Activated CD8-positive, alpha-beta memory T cell treated with anti-CD3 and anti-CD28 coated beads for 4 hours (primary cell): ENCODE measurements around the gene KLK10.

Source experiments
- DNase-seq, 2 donors: peaks; one replicate each; pipeline ENCODE4 v3.0.0-alpha.2; 2020; ENCODE audit warnings: low read depth in 2 of 2

Gene KLK10

DNA sequence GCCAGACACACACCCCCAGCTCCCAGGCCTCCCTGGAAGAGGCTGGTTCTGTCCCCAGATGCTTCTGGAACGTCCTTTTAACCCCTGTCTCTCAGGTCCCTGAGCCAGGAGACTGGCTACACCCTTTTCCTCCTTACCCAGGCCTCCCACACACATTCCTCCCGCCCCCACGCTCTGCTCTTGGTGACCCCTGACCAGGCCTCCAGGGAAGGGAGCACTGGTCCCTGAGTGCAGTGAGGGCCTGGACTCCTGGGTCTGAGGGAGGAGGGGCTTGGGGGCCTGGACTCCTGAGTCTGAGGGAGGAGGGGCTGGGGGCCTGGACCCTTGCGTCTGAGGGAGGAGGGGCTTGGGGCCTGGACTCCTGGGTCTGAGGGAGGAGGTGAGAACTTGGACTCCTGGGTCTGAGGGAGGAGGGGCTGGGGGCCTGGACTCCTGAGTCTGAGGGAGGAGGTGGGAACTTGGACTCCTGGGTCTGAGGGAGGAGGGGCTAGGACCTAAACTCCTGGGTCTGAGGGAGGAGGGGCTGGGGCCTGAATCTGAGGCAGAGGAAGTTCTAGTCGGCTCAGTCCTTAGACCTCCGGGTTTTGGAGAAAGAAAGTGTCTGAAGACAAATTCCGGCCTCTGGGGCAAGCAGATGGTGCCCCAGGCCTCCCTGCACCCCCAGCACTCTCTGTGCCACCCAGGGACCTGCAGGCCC, 50.6 kb downstream of the KLK10 start:
- DNase-seq: no peak

DNA sequence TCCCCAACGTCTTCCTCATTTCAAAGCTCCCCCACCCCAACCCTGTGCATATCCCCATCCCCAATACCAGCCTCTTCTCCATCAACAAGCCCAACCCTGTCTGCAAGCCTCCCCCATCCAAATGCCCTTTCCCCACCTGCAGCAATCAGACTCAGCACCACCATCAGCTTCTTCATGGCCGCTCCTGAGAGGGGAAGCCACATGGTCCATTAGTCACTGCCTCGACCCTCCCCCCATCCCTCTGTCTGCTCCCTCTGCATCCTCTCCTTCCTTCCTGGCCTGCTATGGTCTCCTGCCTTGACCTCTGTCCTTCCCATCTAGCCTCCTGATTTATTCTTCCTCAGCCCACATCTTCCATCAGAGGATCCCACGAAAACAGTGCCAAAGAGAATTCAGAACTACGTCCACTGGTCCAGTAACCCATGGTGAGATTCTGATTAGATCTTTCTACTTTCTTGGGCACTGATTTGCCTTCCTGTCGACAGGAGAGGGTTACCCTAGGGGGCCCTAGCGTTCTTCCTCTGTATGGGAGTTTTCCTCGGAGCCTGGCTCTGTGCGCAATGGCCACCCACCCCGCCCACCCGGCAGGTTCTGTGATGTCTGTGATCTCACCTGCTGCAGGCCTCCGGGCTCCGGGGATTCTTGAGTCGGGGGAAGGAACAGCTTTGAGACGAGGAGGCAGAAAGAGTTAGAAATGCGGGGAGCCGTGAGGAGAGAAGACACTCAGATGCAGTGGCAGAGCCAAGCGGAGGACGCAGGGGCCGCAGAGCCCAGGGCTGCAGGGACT, 51.4 kb downstream of the KLK10 start:
- no peak for DNase-seq

DNA sequence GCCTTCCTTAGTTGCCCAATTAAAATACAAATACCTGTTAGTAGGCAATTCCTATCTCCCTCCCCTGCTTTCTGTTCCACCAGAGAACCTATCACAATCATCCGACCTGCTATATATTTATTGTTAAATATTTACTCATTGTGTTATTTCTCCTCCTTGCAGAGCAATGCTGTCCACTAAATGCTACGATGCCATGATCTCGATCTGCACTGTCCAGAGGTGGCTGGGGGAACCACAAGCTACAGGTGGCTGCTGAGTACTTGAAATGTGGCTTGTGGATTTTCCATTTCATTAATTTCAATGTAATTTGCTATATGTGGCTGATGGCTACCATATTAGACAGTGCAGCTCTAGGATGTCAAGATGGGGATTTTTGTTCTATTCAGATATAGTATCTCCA, 55.2 kb downstream of the KLK10 start:
- DNase-seq: no peak

DNA sequence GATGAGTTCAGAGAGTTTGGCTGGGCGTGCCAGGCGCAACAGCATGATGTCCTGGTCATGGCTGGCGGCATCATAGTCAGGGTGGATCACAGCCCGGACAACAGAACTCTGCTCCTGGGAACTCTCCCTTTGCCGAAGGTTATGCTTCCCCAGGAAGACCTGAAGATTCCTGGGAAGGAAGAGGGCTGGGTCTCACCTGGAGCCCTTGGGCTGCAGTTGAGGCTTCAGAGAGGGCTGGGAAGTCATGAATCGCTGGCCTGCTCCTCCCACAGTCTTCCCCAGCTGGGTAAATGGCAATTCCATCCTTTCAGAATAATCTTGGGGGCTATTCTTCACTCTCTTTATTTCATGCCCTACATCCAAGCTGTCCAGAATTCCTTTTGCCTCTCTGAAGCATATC, 56.1 kb downstream of the KLK10 start:
- no peak for DNase-seq
